Sigmoid colon (tissue), 7 donors: ENCODE measurements around the gene KCNJ4. TPM values are rescaled to one million over a fixed set of nuclear protein-coding genes. Genes with fewer than 3 reads are reported as not detected.

Source experiments
- DNase-seq: peaks from one replicate; pipeline ENCODE4 v3.0.0-alpha.2; 2019
- H3K27ac ChIP-seq, 4 donors: fragments of 200-600 bp; sonication (generic); one replicate each; pipeline ENCODE4 v1.5.1; 2016 to 2019; ENCODE audit warnings: mild to moderate bottlenecking in 1 of 4
- H3K27me3 ChIP-seq, 3 donors: fragments of 200-600 bp; sonication (generic); one replicate each; pipeline ENCODE4 v1.5.1; 2019; ENCODE audit warnings: mild to moderate bottlenecking in 1 of 3
- H3K36me3 ChIP-seq, 4 donors: fragments of 200-600 bp; sonication (generic); one replicate each; pipeline ENCODE4 v1.5.1; 2016 to 2019
- H3K4me1 ChIP-seq, 4 donors: fragments of 200-600 bp; sonication (generic); one replicate each; pipeline ENCODE4 v1.5.1; 2017 to 2019
- H3K4me3 ChIP-seq, 4 donors: fragments of 200-600 bp; sonication (generic); one replicate each; pipeline ENCODE4 v1.5.1; 2017 to 2019; ENCODE audit warnings: mild to moderate bottlenecking in 2 of 4, moderate library complexity in 1 of 4
- H3K9me3 ChIP-seq, 4 donors: fragments of 200-600 bp in 3 of 4; sonication (generic) in 3 of 4; one replicate each; pipeline versions ENCODE4 v1.5.1 to v1.6.1; 2013 to 2019
- EP300 ChIP-seq, 4 donors: sonication (generic); formaldehyde crosslinking; IDR thresholded peaks; one replicate each; pipeline ENCODE4 v1.6.1; 2017; ENCODE audit warnings: antibody characterized with exemption in 4 of 4
- POLR2A ChIP-seq, 2 donors: fragments of 450-650 bp; IDR thresholded peaks; one replicate each; pipeline ENCODE4 v1.6.1; 2016; ENCODE audit warnings: antibody characterized with exemption in 2 of 2, mild to moderate bottlenecking in 2 of 2, moderate library complexity in 2 of 2
- POLR2AphosphoS5 ChIP-seq, 4 donors: sonication (generic); formaldehyde crosslinking; IDR thresholded peaks; one replicate each; pipeline ENCODE4 v1.6.1; 2017; ENCODE audit warnings: antibody characterized with exemption in 4 of 4
- WGBS, 2 donors: extraction: QIAGEN DNeasy Blood & Tissue Kit; methylation state at CpG; one replicate each; pipeline ENCODE4 v1.1.7; 2013; 5-methylcytosine and 5-hydroxymethylcytosine counted together
- intact Hi-C: fragments of 100-400 bp; cut with DNase I; formaldehyde crosslinking; loops from one replicate; pipeline ENCODE4 v1.15.1; 2023
- polyA plus RNA-seq, 3 donors: library from polyadenylated mRNA; stranded (reverse); fragments of 200-250 nt; gene quantifications; one replicate each; pipeline ENCODE4 v1.2.3, GENCODE V29; 2013
- total RNA-seq, 4 donors: library from RNA; depleted of rRNA; stranded (reverse); fragments of >200 nt; gene quantifications; one replicate each; pipeline ENCODE4 v1.1.0, GENCODE V29; 2016
- TF ChIP-seq, protein P1 (sequence below), 4 experiments: fragments of 450-650 bp in 3 of 4; fragments of 200-600 bp in 1 of 4; IDR thresholded peaks; one replicate each; pipeline ENCODE4 v1.5.1; 2016 to 2019; ENCODE audit warnings: antibody characterized with exemption in 4 of 4, mild to moderate bottlenecking in 3 of 4, moderate library complexity in 2 of 4
- donor health status: healthy with polysubstance abuse.
- donor health status: Bipolar disorder and iron deficiency.
- donor health status: healthy.

Gene KCNJ4
- total and polyA plus RNA-seq, 7 donors: 0.03 TPM; not detected in 6

DNA sequence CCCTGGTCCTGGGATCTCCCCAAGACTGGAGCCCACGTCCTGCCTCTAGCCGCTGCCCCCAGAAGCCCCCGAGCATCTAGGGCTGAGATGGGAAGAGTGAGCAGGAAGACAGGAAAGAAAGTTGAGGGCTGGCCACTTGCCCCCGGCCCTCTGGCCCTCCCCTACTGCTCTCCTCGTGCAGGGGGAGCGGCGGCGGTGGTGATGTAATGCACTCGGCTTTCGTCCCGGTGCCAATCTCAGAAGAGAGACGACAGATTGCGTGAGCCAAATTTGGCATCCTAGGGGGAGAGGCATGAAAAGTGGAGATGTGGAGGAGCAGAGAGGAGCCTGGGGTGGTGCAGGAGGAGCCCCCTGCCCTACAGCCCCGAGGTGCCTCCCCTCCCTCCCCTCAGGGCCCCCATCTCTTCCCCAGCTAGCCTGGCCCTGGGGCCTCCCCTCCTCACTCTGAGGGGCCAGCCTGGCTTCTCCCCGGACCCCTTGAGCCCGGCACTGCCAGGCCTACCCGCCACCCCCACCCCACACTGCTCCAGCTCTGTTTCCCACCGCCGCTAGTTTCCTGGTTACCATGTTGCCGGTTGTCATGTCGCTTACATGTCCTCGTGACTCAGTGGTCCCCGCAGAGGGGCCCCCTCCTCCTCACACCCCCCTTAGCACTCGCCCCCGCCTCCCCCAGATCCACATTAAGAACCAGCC is 2.5 kb downstream of the KCNJ4 start:
- Histone ChIP-seq H3K27ac (no peak overlapping the region), H3K4me3 (no peak overlapping the region), H3K9me3 (no peaks in the 10 kb centered on the region), H3K27me3 (peaks cover 31 to 89% (median 49%) of the 10 kb centered on the region in 3 donors), H3K36me3 (no peaks in the 10 kb centered on the region), H3K4me1 (peaks cover 0 to 26% (median 25%) of the 10 kb centered on the region in 4 donors)
- WGBS, 2 donors: 38 to 54% methylated on average over 25 of the region's 25 CpGs
- TF ChIP-seq, protein P1, sequence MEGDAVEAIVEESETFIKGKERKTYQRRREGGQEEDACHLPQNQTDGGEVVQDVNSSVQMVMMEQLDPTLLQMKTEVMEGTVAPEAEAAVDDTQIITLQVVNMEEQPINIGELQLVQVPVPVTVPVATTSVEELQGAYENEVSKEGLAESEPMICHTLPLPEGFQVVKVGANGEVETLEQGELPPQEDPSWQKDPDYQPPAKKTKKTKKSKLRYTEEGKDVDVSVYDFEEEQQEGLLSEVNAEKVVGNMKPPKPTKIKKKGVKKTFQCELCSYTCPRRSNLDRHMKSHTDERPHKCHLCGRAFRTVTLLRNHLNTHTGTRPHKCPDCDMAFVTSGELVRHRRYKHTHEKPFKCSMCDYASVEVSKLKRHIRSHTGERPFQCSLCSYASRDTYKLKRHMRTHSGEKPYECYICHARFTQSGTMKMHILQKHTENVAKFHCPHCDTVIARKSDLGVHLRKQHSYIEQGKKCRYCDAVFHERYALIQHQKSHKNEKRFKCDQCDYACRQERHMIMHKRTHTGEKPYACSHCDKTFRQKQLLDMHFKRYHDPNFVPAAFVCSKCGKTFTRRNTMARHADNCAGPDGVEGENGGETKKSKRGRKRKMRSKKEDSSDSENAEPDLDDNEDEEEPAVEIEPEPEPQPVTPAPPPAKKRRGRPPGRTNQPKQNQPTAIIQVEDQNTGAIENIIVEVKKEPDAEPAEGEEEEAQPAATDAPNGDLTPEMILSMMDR (IDR thresholded peaks at IDR 0.05): no peak
- no peak for TF ChIP-seq POLR2A (IDR thresholded peaks at IDR 0.05)
- no peak for TF ChIP-seq EP300 (IDR thresholded peaks at IDR 0.05)
- TF ChIP-seq POLR2AphosphoS5 (IDR thresholded peaks at IDR 0.05): no peak
- no peak for DNase-seq
- intact Hi-C loops: no loop called here

DNA sequence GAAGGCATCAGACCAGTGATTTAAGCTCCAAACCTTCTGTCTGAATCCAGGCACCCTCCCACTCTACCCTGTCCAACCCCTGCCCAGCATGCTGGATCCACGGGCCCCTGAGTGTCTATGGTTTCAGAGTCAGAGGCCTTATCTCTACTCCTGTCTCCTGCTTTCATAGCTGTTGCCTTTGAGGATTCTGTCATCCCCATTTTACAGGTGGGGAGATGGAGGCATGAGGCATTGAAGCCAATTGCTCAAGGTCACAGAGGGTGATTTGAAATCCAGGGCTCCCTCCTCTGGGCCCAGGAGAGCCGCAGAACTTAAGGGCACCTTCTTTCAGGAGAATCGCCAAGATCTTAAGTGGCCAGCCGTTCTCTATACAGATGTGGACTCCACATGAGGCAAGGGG is 3.1 kb downstream of the KCNJ4 start:
- H3K27ac ChIP-seq: no peak overlapping the region
- H3K36me3 ChIP-seq: no peaks in the 10 kb centered on the region
- H3K4me3 ChIP-seq: no peak overlapping the region
- intact Hi-C loops: no loop called here
- H3K27me3 ChIP-seq: peaks cover 31 to 89% (median 48%) of the 10 kb centered on the region in 3 donors
- DNase-seq: no peak
- WGBS, 2 donors: 61 to 86% methylated on average over 4 of the region's 4 CpGs
- TF ChIP-seq, protein P1 (IDR thresholded peaks at IDR 0.05): no peak
- TF ChIP-seq POLR2AphosphoS5 (IDR thresholded peaks at IDR 0.05): no peak
- no peak for TF ChIP-seq POLR2A (IDR thresholded peaks at IDR 0.05)
- H3K4me1 ChIP-seq: peaks cover 0 to 26% (median 25%) of the 10 kb centered on the region in 4 donors
- no peaks in the 10 kb centered on the region for H3K9me3 ChIP-seq

DNA sequence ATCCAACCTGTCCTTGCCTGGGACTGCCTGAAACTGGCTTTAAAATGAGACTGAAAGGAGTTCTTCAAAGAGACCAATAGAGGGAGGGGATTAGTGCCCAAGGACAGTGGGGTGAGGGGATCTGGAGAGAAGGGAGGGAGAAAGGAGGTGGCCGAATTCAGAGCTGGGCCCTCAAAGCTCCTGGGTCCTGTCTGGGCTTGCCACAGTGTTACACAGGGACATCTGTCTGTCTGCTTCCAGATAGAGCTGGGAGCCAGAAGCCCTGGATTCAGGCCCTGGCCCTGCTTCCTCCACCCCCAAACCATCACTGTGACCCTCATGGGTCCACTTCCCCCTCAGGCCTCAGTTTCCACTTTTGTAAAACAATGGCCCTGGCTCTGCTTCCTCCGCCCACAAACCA is 3.6 kb downstream of the KCNJ4 start:
- Histone ChIP-seq H3K27me3 (peaks cover 31 to 84% (median 43%) of the 10 kb centered on the region in 3 donors), H3K36me3 (no peaks in the 10 kb centered on the region), H3K9me3 (no peaks in the 10 kb centered on the region), H3K4me3 (no peak overlapping the region), H3K27ac (no peak overlapping the region), H3K4me1 (peaks cover 0 to 26% (median 25%) of the 10 kb centered on the region in 4 donors)
- TF ChIP-seq, protein P1 (IDR thresholded peaks at IDR 0.05): no peak
- no peak for TF ChIP-seq POLR2AphosphoS5 (IDR thresholded peaks at IDR 0.05)
- no peak for TF ChIP-seq POLR2A (IDR thresholded peaks at IDR 0.05)
- TF ChIP-seq EP300 (IDR thresholded peaks at IDR 0.05): no peak
- DNase-seq: no peak
- intact Hi-C loops: no loop called here
- 82 to 89% methylated on average over 2 of the region's 2 CpGs for WGBS, 2 donors

DNA sequence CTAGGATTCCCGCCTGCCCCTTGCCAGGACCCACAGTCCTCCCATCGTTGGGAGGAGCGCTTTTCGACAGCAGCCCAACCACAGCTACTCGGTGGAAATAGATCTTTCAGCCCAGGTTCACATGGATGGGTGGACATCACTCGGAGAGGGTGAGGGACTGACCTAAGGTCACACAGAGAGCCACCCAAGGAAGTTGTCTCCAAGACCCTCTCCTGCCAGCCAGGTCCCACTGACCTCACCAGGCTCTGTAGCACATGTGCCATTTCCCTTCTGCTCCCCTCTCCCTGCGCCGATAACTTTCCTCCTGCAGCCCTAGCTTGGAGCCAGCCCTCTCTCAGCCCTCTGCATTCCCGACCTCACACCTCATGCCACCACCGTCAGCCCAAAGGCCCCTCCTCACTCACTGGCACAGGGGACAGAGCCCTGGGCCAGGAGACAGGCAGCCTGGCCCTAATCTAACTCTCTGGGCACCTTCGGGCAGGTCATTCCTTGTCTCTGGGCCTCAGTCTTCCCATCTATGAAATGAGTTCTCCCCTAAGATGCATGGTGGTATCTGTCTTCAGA is 4.7 kb downstream of the KCNJ4 start:
- TF ChIP-seq, protein P1 (IDR thresholded peaks at IDR 0.05): no peak
- TF ChIP-seq EP300 (IDR thresholded peaks at IDR 0.05) (no peak), POLR2AphosphoS5 (IDR thresholded peaks at IDR 0.05) (no peak), POLR2A (IDR thresholded peaks at IDR 0.05) (no peak)
- Histone ChIP-seq H3K27ac (no peak overlapping the region), H3K9me3 (no peaks in the 10 kb centered on the region), H3K4me3 (no peak overlapping the region), H3K36me3 (no peaks in the 10 kb centered on the region), H3K27me3 (peaks cover 23 to 79% (median 39%) of the 10 kb centered on the region in 3 donors), H3K4me1 (peaks cover 0 to 17% (median 16%) of the 10 kb centered on the region in 4 donors)
- WGBS, 2 donors: 50 to 65% methylated on average over 11 of the region's 11 CpGs
- intact Hi-C loops: no loop called here
- DNase-seq: no peak
